Activated T-cell treated with anti-CD3 and anti-CD28 coated beads, Interleukin-2, amount 50 U/mL, for 72 hours (primary cell): ENCODE data around the gene CDK8. TPM values are rescaled to one million over a fixed set of nuclear protein-coding genes. Genes with fewer than 3 reads are reported as not detected.

Experiments
- ATAC-seq, 2 donors: fragments of 150-1000 bp; cut with Tn5 transposase; replicated peaks in 1 of 2; 2 replicates each; pipeline ENCODE4 v1.10.0; 2021; ENCODE audit warnings: moderate library complexity in 2 of 2, mild to moderate bottlenecking in 1 of 2
- DNase-seq, 2 donors: peaks; one replicate each; pipeline ENCODE4 v3.0.0; 2021 to 2022; ENCODE audit warnings: mixed read lengths in 1 of 2
- H3K27ac Mint-ChIP-seq: one replicate; pipeline ENCODE4 v1.8.0; 2022; ENCODE audit warnings: mild to moderate bottlenecking, moderate library complexity, mixed read lengths
- H3K27me3 Mint-ChIP-seq: one replicate; pipeline ENCODE4 v1.8.0; 2022; ENCODE audit warnings: low read depth, mixed read lengths
- H3K36me3 Mint-ChIP-seq, 2 donors: one replicate each; pipeline ENCODE4 v1.8.0; 2022; ENCODE audit warnings: mixed read lengths in 2 of 2, mild to moderate bottlenecking in 1 of 2; ENCODE audit not compliant: insufficient read depth in 2 of 2
- H3K4me1 Mint-ChIP-seq: one replicate; pipeline ENCODE4 v1.8.0; 2022; ENCODE audit warnings: low read depth, mixed read lengths
- H3K4me3 Mint-ChIP-seq, 2 donors: one replicate each; pipeline ENCODE4 v1.8.0; 2022; ENCODE audit warnings: mild to moderate bottlenecking in 2 of 2, mixed read lengths in 2 of 2, moderate library complexity in 2 of 2
- H3K9me3 Mint-ChIP-seq, 2 donors: one replicate each; pipeline ENCODE4 v1.8.0; 2022; ENCODE audit warnings: mixed read lengths in 2 of 2
- total RNA-seq, 2 donors: library from RNA; stranded (reverse); gene quantifications; one replicate each; pipeline ENCODE4 v1.2.3, GENCODE V29; 2022

CDK8 gene
- total RNA-seq, 2 donors from 2014 or later = 21.3 to 25.1 TPM

DNA sequence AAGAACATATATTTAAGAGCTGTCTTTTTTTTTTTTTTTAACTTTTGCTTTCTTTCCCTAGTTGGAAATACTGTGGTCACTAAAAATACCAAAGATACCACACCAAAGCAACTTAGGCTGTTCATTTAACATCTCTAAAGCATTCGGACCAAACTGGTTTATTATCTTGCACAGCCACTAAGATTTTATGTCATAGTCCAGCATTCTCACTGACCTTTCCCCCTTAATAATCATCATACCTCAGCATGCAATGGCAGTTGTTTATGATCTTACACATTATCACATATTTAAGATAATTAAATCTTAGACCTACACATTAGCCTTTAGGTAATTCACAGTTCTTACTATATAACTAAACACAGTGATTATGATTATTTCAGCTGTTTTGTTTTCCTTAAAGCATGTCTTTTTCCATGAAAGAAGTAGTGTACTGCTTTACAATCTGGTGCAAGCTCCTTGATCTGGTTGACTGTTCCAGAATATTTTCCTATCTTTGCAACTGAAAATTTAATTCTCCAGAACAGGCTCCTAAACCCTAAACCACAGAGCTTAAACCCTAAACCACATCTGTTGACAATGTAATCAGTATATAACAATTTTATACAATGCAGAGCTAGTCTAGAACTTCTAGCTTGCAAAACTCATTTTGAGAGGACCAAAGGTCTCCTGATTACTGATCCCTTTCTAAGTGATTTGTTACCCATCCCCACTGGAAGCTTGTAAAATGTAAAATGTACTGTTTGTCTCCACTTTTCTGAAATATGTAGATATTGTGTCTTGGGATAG, 74.2 kb downstream of the CDK8 start:
- Mint-ChIP-seq H3K9me3 (peaks cover 0 to 3% of the 10 kb centered on the region in 2 donors), H3K36me3 (peaks cover 2 to 3% of the 10 kb centered on the region in 2 donors), H3K27me3 (no peaks in the 10 kb centered on the region), H3K27ac (no peak overlapping the region), H3K4me1 (peaks cover 31% of the 10 kb centered on the region), H3K4me3 (no peak overlapping the region)
- no peak for DNase-seq
- no peak for ATAC-seq

DNA sequence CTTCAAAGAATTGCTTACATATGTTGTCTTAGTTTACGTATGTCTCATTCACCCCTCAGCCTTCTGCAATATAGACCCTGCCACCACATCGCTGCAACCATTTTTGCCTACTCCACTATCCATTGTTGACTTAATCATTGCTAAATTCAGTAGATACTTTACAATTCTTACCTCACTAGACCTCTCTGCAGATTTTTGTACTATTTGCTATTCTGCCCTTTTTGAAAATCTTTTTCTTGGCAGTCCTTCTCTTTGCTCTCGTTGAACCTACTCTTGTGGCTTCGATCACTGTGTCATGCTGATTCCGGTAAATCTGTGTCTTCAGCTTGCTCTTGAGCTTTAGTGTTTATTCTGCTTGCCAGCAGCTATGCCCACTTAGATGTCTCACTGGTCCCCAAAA, 81.2 kb downstream of the CDK8 start:
- no peaks in the 10 kb centered on the region for H3K27me3 Mint-ChIP-seq

DNA sequence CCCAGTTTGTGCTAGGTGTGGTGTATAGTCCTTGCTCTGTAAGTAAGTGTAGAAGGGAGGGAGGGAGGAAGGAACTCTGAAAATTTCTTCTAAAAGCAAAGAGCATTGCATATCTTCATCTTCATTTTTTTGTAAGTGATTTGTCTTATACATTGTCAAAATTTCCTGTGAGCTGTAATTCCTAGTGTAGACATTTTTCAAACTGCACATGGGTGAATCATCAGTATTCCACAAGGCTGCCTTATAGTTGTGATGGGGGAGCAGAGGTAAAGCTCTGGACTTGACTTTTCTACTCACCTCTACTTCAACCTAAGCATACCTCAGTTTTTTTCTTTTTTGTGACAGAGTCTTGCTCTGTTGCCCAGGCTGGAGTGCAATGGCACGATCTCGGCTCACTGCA, 86.9 kb downstream of the CDK8 start:
- H3K36me3 Mint-ChIP-seq = no peaks in the 10 kb centered on the region

More for the DNA sequence above, 81.2 kb downstream of the CDK8 start:
- Mint-ChIP-seq H3K4me1 (peaks cover 19% of the 10 kb centered on the region), H3K4me3 (no peak overlapping the region), H3K27ac (no peak overlapping the region), H3K36me3 (peaks cover 2 to 3% of the 10 kb centered on the region in 2 donors), H3K9me3 (no peaks in the 10 kb centered on the region)
- no peak for DNase-seq
- ATAC-seq = no peak

DNA sequence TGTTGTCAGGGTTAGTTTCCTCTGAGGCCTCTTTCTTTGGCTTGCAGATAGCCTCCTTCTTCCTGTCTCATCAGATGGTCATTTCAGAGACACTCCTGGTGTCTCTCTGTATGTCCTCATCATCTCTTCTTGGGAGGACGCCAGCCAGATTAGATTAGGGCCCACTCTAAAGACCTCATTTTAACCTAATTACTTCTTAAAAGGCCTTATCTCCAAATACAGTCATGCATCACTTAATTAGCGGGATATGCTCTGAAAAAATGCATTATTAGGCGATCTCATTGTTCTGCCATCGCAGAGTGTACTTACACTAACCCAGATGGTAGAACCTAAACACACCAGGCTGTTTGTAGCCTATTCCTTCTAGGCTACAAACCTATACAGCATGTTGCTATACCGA, 89.0 kb downstream of the CDK8 start:
- no peak for ATAC-seq
- no peaks in the 10 kb centered on the region for H3K9me3 Mint-ChIP-seq

More for the DNA sequence above, 86.9 kb downstream of the CDK8 start:
- H3K9me3 Mint-ChIP-seq = no peaks in the 10 kb centered on the region
- no peak overlapping the region for H3K27ac Mint-ChIP-seq
- DNase-seq (no peak), ATAC-seq (no peak)
- H3K27me3 Mint-ChIP-seq = no peaks in the 10 kb centered on the region
- H3K4me1 Mint-ChIP-seq = no peaks in the 10 kb centered on the region
- no peak overlapping the region for H3K4me3 Mint-ChIP-seq

DNA sequence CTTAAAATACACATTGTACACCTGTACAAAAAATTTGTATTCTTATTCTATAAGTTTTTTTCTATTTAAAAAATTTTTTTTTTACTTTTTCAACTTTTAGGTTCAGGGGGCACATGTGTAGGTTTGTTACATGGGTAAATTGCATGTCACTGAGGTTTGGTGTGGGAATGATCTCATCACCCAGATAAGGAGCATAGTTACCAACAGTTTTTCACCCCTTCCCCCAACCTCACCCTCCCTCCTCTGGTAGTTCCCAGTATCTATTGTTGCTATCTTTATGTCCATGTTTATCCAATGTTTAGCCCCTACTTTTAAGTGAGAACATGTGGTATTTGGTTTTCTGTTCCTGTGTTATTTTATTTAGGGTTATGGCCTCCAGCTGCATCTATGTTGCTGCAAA, 89.9 kb downstream of the CDK8 start:
- Mint-ChIP-seq H3K9me3 (no peaks in the 10 kb centered on the region), H3K4me3 (no peak overlapping the region), H3K36me3 (no peaks in the 10 kb centered on the region), H3K27me3 (no peaks in the 10 kb centered on the region), H3K27ac (no peak overlapping the region), H3K4me1 (no peaks in the 10 kb centered on the region)
- DNase-seq (no peak), ATAC-seq (no peak)

More for the DNA sequence above, 89.0 kb downstream of the CDK8 start:
- Mint-ChIP-seq H3K36me3 (no peaks in the 10 kb centered on the region), H3K27me3 (no peaks in the 10 kb centered on the region), H3K27ac (no peak overlapping the region), H3K4me1 (no peaks in the 10 kb centered on the region), H3K4me3 (no peak overlapping the region)
- DNase-seq = no peak

DNA sequence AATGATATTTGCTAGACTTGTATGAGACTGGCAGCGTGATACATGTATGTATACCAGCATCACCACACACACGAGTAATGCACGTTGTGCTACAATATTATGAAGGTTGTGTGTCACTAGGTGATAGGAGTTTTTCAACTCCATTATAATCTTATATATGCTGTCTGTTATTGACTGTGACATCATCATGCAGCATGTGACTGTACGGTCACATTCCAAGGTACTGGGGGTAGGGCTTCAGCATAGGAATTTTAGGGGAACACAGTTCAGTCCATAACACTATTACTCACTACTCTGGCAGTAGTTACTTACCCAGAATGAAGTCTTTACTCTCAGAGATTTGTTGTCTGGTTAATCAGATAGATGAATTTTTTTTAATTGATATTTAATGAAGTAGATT, 91.1 kb downstream of the CDK8 start:
- H3K4me1 Mint-ChIP-seq = no peaks in the 10 kb centered on the region
- H3K36me3 Mint-ChIP-seq = peaks cover 2% of the 10 kb centered on the region in 2 donors
- no peaks in the 10 kb centered on the region for H3K9me3 Mint-ChIP-seq
- no peak overlapping the region for H3K27ac Mint-ChIP-seq
- no peak overlapping the region for H3K4me3 Mint-ChIP-seq
- no peak for ATAC-seq
- DNase-seq = no peak
- H3K27me3 Mint-ChIP-seq = no peaks in the 10 kb centered on the region

DNA sequence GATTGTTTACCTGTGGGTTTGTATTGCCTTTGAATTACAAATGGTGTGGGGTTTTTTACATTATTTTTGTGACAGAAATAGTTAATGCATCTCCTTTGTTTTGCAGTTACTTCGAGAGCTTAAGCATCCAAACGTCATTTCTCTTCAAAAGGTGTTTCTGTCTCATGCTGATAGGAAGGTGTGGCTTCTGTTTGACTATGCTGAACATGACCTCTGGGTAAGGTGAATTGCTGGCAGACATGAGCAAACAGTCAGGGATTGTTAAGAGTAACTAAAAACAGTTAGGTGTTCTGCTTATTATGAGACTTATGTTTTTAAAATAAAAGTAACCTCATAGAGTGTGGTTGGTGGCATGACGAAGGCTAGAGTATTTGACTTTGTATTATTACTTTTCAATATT, 95.0 kb downstream of the CDK8 start:
- Mint-ChIP-seq H3K4me1 (no peaks in the 10 kb centered on the region), H3K4me3 (no peak overlapping the region), H3K36me3 (peaks cover 3% of the 10 kb centered on the region in 2 donors), H3K27me3 (no peaks in the 10 kb centered on the region), H3K9me3 (no peaks in the 10 kb centered on the region), H3K27ac (no peak overlapping the region)
- ATAC-seq = no peak
- DNase-seq = no peak

DNA sequence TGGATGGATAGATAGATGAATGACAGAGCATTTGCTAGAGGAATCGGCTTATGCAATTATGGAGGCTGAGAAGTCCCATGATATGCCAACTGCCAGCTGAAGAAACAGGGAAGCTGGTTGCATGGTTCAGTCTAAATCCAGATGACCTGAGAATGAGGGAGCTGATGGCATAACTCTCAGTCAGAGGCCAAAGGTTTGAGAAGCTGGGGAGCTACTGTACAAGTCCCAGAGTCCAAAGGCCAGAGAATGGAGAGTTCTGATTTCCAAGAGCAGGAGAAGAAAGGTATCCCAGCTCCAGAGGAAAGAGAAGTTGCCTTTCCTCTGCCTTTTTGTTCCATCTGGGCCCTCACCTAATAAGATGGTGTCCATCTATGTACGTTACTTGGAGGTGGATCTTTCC, 108.3 kb downstream of the CDK8 start:
- Mint-ChIP-seq H3K27ac (no peak overlapping the region), H3K4me1 (no peaks in the 10 kb centered on the region), H3K36me3 (peaks cover 0 to 4% of the 10 kb centered on the region in 2 donors), H3K9me3 (no peaks in the 10 kb centered on the region), H3K27me3 (no peaks in the 10 kb centered on the region), H3K4me3 (no peak overlapping the region)
- ATAC-seq = no peak
- DNase-seq = no peak

DNA sequence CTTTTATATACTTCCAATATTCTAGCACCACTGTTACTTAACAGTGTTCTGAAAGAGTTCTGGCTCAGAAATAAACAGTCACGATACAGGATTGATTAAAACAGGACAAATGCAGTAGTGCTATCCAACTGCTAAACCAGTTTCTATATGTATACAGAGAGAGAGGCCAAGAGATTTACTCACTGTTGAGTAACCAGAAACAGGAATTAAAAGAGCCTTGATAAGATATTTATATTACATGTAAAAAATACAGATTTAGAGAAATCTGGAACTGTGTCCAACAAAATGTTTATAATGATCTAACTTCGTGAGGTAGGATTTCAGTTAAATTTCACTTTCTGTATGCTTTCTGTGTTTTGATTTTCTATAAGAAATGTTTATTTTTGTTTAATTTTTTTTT, 116.6 kb downstream of the CDK8 start:
- Mint-ChIP-seq H3K4me3 (no peak overlapping the region), H3K9me3 (no peaks in the 10 kb centered on the region), H3K36me3 (no peaks in the 10 kb centered on the region), H3K27me3 (no peaks in the 10 kb centered on the region), H3K4me1 (peaks cover 9% of the 10 kb centered on the region), H3K27ac (no peak overlapping the region)
- ATAC-seq = no peak
- DNase-seq = no peak

DNA sequence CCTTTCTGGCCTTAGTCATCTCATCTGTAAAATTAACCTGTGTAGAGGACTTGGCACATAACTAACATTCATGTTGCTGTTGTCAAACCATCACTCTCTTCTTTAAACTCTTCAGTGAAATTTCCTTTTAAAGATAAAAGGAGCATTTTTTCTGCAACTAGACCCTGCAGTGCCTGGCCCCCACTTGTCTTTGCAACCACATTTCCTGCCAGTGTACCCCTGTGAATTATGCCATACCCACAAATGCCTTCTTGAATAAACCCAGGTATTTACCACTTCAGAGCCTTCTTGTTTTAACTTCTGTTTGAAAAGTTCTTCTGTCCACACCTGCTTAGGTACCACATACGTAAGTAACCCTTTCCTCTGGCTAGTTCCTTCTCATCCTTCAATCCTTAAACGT, 118.8 kb downstream of the CDK8 start:
- H3K4me3 Mint-ChIP-seq = no peak overlapping the region
- H3K9me3 Mint-ChIP-seq = no peaks in the 10 kb centered on the region
- H3K36me3 Mint-ChIP-seq = no peaks in the 10 kb centered on the region
- ATAC-seq = no peak
- H3K27ac Mint-ChIP-seq = peak overlapping the region; percentile 43
- H3K4me1 Mint-ChIP-seq = peaks cover 14% of the 10 kb centered on the region
- no peaks in the 10 kb centered on the region for H3K27me3 Mint-ChIP-seq
- no peak for DNase-seq

DNA sequence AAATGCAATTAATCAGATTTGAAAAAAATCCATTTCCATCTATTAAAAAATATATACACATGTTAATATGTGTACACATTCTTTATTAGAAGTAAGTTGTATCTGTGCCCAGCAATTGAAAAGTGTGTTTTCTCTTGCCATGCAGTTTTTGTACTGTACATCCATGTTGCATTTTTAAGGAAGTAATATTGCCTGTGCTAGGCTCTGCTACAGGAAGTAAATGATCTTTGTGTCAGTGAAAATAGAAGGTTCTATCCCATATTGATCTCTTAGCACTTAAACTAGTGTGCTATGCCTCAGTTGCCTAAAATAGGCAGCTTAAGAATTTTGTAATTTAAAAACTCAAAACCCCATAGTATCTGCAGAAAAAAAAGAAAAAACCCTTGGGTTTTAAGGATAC, 122.5 kb downstream of the CDK8 start:
- ATAC-seq = no peak

DNA sequence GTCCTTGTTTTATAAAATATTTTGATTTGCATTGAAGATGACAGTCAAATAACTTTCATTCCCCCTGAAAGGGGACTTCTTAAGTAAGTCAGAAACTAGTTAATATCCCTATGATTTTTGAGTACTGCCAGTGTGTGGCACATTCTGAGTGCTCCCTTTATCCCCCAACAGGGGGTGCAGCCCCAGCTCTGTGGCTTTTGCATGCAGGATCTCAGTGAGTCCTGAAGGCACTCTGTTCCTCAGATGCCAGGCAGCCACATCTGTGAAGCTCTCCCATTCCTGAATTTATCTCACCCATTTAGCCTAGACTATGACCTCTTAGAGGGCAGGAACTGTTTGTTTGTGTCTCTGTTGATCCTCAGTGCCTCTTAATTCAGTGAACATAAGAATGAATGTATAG, 123.1 kb downstream of the CDK8 start:
- Mint-ChIP-seq H3K36me3 (no peaks in the 10 kb centered on the region), H3K4me3 (no peak overlapping the region), H3K27ac (no peak overlapping the region), H3K27me3 (no peaks in the 10 kb centered on the region), H3K4me1 (peaks cover 15% of the 10 kb centered on the region), H3K9me3 (no peaks in the 10 kb centered on the region)
- DNase-seq (peak; percentile 3 to 4), ATAC-seq (no peak)

More for the DNA sequence above, 122.5 kb downstream of the CDK8 start:
- Mint-ChIP-seq H3K4me3 (no peak overlapping the region), H3K27ac (no peak overlapping the region), H3K4me1 (peaks cover 16% of the 10 kb centered on the region), H3K36me3 (no peaks in the 10 kb centered on the region), H3K27me3 (no peaks in the 10 kb centered on the region), H3K9me3 (no peaks in the 10 kb centered on the region)
- no peak for DNase-seq

DNA sequence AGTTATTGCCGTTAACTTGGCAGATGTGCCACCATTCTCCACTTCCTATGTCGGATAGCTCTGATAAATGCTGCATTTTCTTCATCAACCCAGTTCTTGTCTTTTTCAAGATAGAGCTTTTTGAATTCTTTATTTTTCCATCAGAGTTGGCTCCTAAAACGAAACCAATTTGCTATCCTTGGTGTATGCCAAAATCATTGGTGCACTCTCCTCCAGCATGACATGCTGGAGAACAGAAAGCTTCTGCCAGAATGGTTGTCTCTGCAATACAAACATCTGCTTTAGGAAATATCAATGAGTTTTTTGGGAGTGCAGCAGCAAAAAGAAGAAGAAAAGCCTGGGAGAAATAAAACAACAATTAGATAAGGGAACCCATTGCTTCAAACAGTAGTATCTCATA, 124.2 kb downstream of the CDK8 start:
- Mint-ChIP-seq H3K27me3 (no peaks in the 10 kb centered on the region), H3K4me1 (peaks cover 15% of the 10 kb centered on the region), H3K9me3 (no peaks in the 10 kb centered on the region), H3K27ac (no peak overlapping the region), H3K36me3 (no peaks in the 10 kb centered on the region), H3K4me3 (no peak overlapping the region)
- ATAC-seq (no peak), DNase-seq (no peak)

DNA sequence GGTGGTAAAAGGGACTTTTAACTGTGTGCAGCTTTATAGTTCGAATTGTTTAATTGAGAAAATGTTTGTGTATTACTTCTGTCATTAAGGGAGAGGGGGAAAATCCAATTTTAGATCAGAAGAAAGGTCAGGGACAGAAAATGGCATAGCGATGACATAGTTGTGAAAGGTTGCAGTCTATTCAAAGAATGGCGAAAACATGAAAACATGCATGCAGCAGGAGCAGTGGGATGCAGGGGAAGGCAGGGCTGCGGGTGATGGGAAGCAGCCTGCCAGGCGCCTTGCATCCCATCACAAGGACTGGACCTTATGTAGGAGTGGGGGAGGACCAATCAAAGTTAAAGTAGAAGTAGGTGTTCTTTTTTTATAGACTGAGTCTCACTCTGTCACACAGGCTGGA, 125.9 kb downstream of the CDK8 start:
- no peak overlapping the region for H3K4me3 Mint-ChIP-seq
- no peaks in the 10 kb centered on the region for H3K36me3 Mint-ChIP-seq
- H3K27me3 Mint-ChIP-seq = no peaks in the 10 kb centered on the region
- ATAC-seq (no peak), DNase-seq (no peak)
- no peaks in the 10 kb centered on the region for H3K9me3 Mint-ChIP-seq
- peaks cover 15% of the 10 kb centered on the region for H3K4me1 Mint-ChIP-seq
- H3K27ac Mint-ChIP-seq = no peak overlapping the region
